Right lobe of liver (tissue), 4 donors: ENCODE data around the gene SPATA2.

Experiments
- POLR2A ChIP-seq: fragments of 450-650 bp; IDR thresholded peaks from one replicate; pipeline ENCODE4 v1.6.1; 2017; ENCODE audit warnings: antibody characterized with exemption, mild to moderate bottlenecking
- TF ChIP-seq, protein P1 (sequence below), 4 donors: fragments of 200-600 bp in 3 of 4; fragments of 450-650 bp in 1 of 4; IDR thresholded peaks; one replicate each; pipeline versions ENCODE4 v1.5.1 to v1.8.0; 2016 to 2022; ENCODE audit warnings: antibody characterized with exemption in 4 of 4, mild to moderate bottlenecking in 2 of 4
- donor health status: DM: no; HTN: no; CAD: no.
- donor health status: DM: no; HTN: no; CAD: no.
- donor health status: DM: no; HTN: yes; CAD: no.

- TF ChIP-seq POLR2A: no peak
- TF ChIP-seq, protein P1, sequence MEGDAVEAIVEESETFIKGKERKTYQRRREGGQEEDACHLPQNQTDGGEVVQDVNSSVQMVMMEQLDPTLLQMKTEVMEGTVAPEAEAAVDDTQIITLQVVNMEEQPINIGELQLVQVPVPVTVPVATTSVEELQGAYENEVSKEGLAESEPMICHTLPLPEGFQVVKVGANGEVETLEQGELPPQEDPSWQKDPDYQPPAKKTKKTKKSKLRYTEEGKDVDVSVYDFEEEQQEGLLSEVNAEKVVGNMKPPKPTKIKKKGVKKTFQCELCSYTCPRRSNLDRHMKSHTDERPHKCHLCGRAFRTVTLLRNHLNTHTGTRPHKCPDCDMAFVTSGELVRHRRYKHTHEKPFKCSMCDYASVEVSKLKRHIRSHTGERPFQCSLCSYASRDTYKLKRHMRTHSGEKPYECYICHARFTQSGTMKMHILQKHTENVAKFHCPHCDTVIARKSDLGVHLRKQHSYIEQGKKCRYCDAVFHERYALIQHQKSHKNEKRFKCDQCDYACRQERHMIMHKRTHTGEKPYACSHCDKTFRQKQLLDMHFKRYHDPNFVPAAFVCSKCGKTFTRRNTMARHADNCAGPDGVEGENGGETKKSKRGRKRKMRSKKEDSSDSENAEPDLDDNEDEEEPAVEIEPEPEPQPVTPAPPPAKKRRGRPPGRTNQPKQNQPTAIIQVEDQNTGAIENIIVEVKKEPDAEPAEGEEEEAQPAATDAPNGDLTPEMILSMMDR (IDR thresholded peaks at IDR 0.05): no peak
Observed at GRCh38 chr20:49896204-49896603, 19.1 kb downstream of the SPATA2 start.
